Pons (tissue), 1 donor: ENCODE results near the gene MYOCD.

ENCODE experiments used
- DNase-seq: peaks from one replicate; pipeline ENCODE4 v3.0.0-alpha.2; 2016; ENCODE audit warnings: low spot score

The MYOCD gene

GRCh38 chr17:12712941-12713340 lies 47.3 kb downstream of the MYOCD start:
- no peak for DNase-seq

- no peak for DNase-seq
Observed at GRCh38 chr17:12719948-12720347, 54.3 kb downstream of the MYOCD start.

- no peak for DNase-seq
Observed at GRCh38 chr17:12721581-12721980, 55.9 kb downstream of the MYOCD start.

- DNase-seq: no peak
Observed at GRCh38 chr17:12722282-12722681, 56.6 kb downstream of the MYOCD start.

GRCh38 chr17:12726131-12726530 lies 60.4 kb downstream of the MYOCD start:
- no peak for DNase-seq

- no peak for DNase-seq
Observed at GRCh38 chr17:12727076-12727760, 61.5 kb downstream of the MYOCD start.

- no peak for DNase-seq
Observed at GRCh38 chr17:12727881-12728280, 62.2 kb downstream of the MYOCD start.

- DNase-seq: no peak
Observed at GRCh38 chr17:12729086-12729485, 63.4 kb downstream of the MYOCD start.

GRCh38 chr17:12730421-12730820 lies 64.7 kb downstream of the MYOCD start:
- DNase-seq: no peak

GRCh38 chr17:12730931-12731521 lies 65.3 kb downstream of the MYOCD start:
- no peak for DNase-seq

GRCh38 chr17:12731839-12732238 lies 66.1 kb downstream of the MYOCD start:
- no peak for DNase-seq

- DNase-seq: no peak
Observed at GRCh38 chr17:12732366-12732765, 66.7 kb downstream of the MYOCD start.

- no peak for DNase-seq
Observed at GRCh38 chr17:12734926-12735325, 69.2 kb downstream of the MYOCD start.

GRCh38 chr17:12735517-12735916 lies 69.8 kb downstream of the MYOCD start:
- DNase-seq: no peak

- no peak for DNase-seq
Observed at GRCh38 chr17:12736526-12736925, 70.8 kb downstream of the MYOCD start.

- DNase-seq: no peak
Observed at GRCh38 chr17:12737740-12738469, 72.2 kb downstream of the MYOCD start.

GRCh38 chr17:12738624-12739023 lies 72.9 kb downstream of the MYOCD start:
- no peak for DNase-seq

GRCh38 chr17:12739500-12739899 lies 73.8 kb downstream of the MYOCD start:
- no peak for DNase-seq

GRCh38 chr17:12743046-12743445 lies 77.4 kb downstream of the MYOCD start:
- no peak for DNase-seq

GRCh38 chr17:12744298-12744697 lies 78.6 kb downstream of the MYOCD start:
- DNase-seq: no peak

- no peak for DNase-seq
Observed at GRCh38 chr17:12744786-12745185, 79.1 kb downstream of the MYOCD start.

- no peak for DNase-seq
Observed at GRCh38 chr17:12745486-12745885, 79.8 kb downstream of the MYOCD start.

- no peak for DNase-seq
Observed at GRCh38 chr17:12756786-12757185, 91.1 kb downstream of the MYOCD start.
